ENCODE measurements around the gene DRC7. TPM values are rescaled to one million over a fixed set of nuclear protein-coding genes. Genes with fewer than 3 reads are reported as not detected.

Gene DRC7, protein sequence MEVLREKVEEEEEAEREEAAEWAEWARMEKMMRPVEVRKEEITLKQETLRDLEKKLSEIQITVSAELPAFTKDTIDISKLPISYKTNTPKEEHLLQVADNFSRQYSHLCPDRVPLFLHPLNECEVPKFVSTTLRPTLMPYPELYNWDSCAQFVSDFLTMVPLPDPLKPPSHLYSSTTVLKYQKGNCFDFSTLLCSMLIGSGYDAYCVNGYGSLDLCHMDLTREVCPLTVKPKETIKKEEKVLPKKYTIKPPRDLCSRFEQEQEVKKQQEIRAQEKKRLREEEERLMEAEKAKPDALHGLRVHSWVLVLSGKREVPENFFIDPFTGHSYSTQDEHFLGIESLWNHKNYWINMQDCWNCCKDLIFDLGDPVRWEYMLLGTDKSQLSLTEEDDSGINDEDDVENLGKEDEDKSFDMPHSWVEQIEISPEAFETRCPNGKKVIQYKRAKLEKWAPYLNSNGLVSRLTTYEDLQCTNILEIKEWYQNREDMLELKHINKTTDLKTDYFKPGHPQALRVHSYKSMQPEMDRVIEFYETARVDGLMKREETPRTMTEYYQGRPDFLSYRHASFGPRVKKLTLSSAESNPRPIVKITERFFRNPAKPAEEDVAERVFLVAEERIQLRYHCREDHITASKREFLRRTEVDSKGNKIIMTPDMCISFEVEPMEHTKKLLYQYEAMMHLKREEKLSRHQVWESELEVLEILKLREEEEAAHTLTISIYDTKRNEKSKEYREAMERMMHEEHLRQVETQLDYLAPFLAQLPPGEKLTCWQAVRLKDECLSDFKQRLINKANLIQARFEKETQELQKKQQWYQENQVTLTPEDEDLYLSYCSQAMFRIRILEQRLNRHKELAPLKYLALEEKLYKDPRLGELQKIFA
- not detected in 2 replicates for total RNA-seq (2014; rRNA removed)
- percentile 5 among the genes with signal in this experiment for Bru-seq, nascent RNA
- not detected for BruChase-seq, experiment 1, labeled RNA remaining after a 6-hour chase
- BruChase-seq, experiment 2, labeled RNA remaining after a 2-hour chase = percentile 2 among the genes with signal in this experiment
- long read RNA-seq = 0 reads

DNA sequence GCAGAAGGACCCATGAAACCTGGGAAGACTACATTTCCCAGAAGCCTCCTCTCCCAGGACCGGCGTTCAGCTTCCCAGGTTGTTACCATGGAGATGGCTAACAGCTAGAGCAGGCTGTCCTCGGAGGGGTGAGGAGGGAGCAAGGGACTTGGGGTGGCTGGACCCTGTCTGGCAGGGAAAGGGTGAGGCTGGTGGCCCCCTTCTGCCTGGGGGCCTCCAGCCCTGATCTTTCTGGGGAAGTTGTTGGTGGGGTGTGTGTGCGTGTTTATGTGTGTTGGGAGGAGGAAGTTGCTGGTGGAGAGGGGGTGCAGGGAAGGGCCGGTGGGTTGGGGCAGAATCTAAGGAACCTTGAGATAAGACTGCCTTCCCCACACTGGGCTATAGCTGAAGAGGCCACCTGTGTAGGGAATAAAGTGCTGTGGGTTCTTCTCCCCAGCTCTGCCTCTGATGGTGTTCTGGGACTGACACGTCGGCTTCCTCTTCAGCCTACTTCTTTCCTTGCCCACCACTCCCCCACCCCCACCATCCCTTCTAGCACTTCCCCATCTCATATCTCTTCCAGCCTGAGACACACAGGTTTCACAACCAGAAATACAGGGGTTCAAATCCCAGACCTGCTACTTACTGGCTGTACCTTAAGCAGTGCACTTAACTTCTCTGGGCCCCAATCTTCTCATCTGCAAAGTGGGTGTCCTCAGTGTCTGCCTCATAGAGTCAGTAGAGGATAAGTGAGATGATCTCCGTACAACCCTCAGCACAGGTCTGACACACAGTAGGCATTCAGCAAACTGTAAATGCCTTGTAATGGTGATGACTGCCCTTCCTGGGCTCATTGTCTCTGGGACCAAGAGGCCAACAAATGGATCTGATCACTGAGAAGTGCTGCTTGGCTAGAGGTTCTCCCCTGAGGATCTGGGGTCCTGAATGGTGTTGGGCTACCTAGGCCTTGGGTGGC, at the start of gene DRC7:
DRC7 (plus strand) TSS at position 82 of the 955 bp plus-strand sequence. CDS start 3,144 bp downstream, outside the sequence.
- no peaks in the 10 kb centered on the region for H3K79me2 ChIP-seq (ENCODE audit: low read length)
- H3K4me2 ChIP-seq (ENCODE audit: low read length) = no peak within 1 kb of the TSS
- H4K20me1 ChIP-seq (ENCODE audit: low read length) = no peaks in the 10 kb centered on the region
- DNase-seq = peak; percentile 17
- no peaks in the 10 kb centered on the region for H3K4me1 ChIP-seq (ENCODE audit: insufficient read depth, low read length)
- no peak within 1 kb of the TSS for H3K4me3 ChIP-seq (ENCODE audit: low read length)
- no peak within 1 kb of the TSS for H3K9ac ChIP-seq (ENCODE audit: low read length)
- no peaks in the 10 kb centered on the region for H3K9me2 ChIP-seq (replicated peaks; ENCODE audit: low read length)
- intact Hi-C loops (cut with micrococcal nuclease) = no loop called here
- no peaks in the 10 kb centered on the region for H3K9me3 ChIP-seq (ENCODE audit: low read length)
- H2AFZ ChIP-seq (ENCODE audit: low read length) = no peak within 1 kb of the TSS
- peak; percentile 69 for ATAC-seq
- TF ChIP-seq EZH2 (IDR thresholded peaks at IDR 0.05; ENCODE audit: low read length, unreplicated experiment) (no peak), EZH2phosphoT487 (IDR thresholded peaks at IDR 0.05; ENCODE audit: borderline replicate concordance, low read length) (no peak)
- TF ChIP-seq, protein P1, sequence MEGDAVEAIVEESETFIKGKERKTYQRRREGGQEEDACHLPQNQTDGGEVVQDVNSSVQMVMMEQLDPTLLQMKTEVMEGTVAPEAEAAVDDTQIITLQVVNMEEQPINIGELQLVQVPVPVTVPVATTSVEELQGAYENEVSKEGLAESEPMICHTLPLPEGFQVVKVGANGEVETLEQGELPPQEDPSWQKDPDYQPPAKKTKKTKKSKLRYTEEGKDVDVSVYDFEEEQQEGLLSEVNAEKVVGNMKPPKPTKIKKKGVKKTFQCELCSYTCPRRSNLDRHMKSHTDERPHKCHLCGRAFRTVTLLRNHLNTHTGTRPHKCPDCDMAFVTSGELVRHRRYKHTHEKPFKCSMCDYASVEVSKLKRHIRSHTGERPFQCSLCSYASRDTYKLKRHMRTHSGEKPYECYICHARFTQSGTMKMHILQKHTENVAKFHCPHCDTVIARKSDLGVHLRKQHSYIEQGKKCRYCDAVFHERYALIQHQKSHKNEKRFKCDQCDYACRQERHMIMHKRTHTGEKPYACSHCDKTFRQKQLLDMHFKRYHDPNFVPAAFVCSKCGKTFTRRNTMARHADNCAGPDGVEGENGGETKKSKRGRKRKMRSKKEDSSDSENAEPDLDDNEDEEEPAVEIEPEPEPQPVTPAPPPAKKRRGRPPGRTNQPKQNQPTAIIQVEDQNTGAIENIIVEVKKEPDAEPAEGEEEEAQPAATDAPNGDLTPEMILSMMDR (conservative IDR thresholded peaks at IDR 0.05; ENCODE audit: low read depth, low read length) = no peak
- H3F3A ChIP-seq (ENCODE audit: low read length, unreplicated experiment) = no peaks in the 10 kb centered on the region
- no TSS peak for BruUV-seq (replicated peaks)
- POLR2A ChIA-PET (ENCODE audit: unreplicated experiment) = no interaction called here
- no peaks in the 10 kb centered on the region for H3K27me3 ChIP-seq (ENCODE audit: low read length)
- CTCF ChIA-PET = no interaction called here
- no peaks in the 10 kb centered on the region for H3K36me3 ChIP-seq (ENCODE audit: low read depth, low read length)
- no peak within 1 kb of the TSS for H3K27ac ChIP-seq (ENCODE audit: low read length)

GRCh38 chr16:57645169-57645568, 49.4 kb upstream of the DRC7 start:
- Histone ChIP-seq H4K20me1 (ENCODE audit: low read length) (no peaks in the 10 kb centered on the region), H3K27me3 (ENCODE audit: low read length) (no peaks in the 10 kb centered on the region), H2AFZ (ENCODE audit: low read length) (no peak overlapping the region), H3K27ac (ENCODE audit: low read length) (no peak overlapping the region), H3K4me2 (ENCODE audit: low read length) (peak overlapping the region; percentile 37; the same call in 1 of the 2 replicates), H3K9me3 (ENCODE audit: low read length) (no peaks in the 10 kb centered on the region), H3K9me2 (replicated peaks; ENCODE audit: low read length) (no peaks in the 10 kb centered on the region), H3K36me3 (ENCODE audit: low read depth, low read length) (peaks cover 16% of the 10 kb centered on the region), H3K4me1 (ENCODE audit: insufficient read depth, low read length) (peaks cover 59% of the 10 kb centered on the region), H3K9ac (ENCODE audit: low read length) (no peak overlapping the region), H3F3A (ENCODE audit: low read length, unreplicated experiment) (no peaks in the 10 kb centered on the region), H3K79me2 (ENCODE audit: low read length) (no peaks in the 10 kb centered on the region; the same call in 1 of the 2 replicates), H3K4me3 (ENCODE audit: low read length) (no peak overlapping the region)
- TF ChIP-seq, protein P1 (conservative IDR thresholded peaks at IDR 0.05; ENCODE audit: low read depth, low read length) = no peak
- TF ChIP-seq EZH2 (IDR thresholded peaks at IDR 0.05; ENCODE audit: low read length, unreplicated experiment) (no peak), EZH2phosphoT487 (IDR thresholded peaks at IDR 0.05; ENCODE audit: borderline replicate concordance, low read length) (no peak)
- DNase-seq (no peak), ATAC-seq (no peak)
- ChIA-PET POLR2A (ENCODE audit: unreplicated experiment) (no interaction called here), CTCF (interaction anchor here (1.3 kb wide), 1 partner anchor 54 kb away, joined by 3 read pairs; no protein-coding TSS in a partner anchor)
- no TSS peak for BruUV-seq (replicated peaks)
- intact Hi-C loops (cut with micrococcal nuclease) = loop anchor here (10.0 kb wide), 1 partner anchor 360 kb away; the partner anchor contains the start of genes USB1 and ZNF319

All from PC-3 (cell line).